ENCODE results near the gene CAVIN3. TPM values are rescaled to one million over a fixed set of nuclear protein-coding genes. Genes with fewer than 3 reads are reported as not detected.
A peak's percentile ranks its signal among the peaks of the same experiment; 100 is the strongest.

Gene CAVIN3
- total and polyA plus RNA-seq, 2 donors (not counting 3 experiments of a cell fraction or from before 2014, with no cell fraction given): 153 to 241 TPM

GRCh38 chr11:6315811-6316425 is 4.4 kb downstream of the CAVIN3 start:
- H3K9me3 ChIP-seq (replicated peaks; ENCODE audit: control insufficient read depth, insufficient read depth, low read length): no peaks in the 10 kb centered on the region
- H3K9ac ChIP-seq (replicated peaks; ENCODE audit: extremely low read depth, insufficient read depth, low read length): no peak overlapping the region
- ChIA-PET CTCF (interaction anchor here (1.3 to 8.0 kb wide), 8 partner anchors 11 to 293 kb away, joined by 4 to 75 read pairs (median 10); no protein-coding TSS in a partner anchor), POLR2A (no interaction called here)
- H3K27ac ChIP-seq (ENCODE audit: insufficient read depth, low read depth, low read length): no peak overlapping the region
- H3K4me2 ChIP-seq (ENCODE audit: insufficient read depth, low read length): no peak overlapping the region
- no peak overlapping the region for H3K4me3 ChIP-seq (replicated peaks in 1 of 3; ENCODE audit: insufficient read depth in 1 of 3, low read depth in 1 of 3, low read length in 3 of 3)
- H3K36me3 ChIP-seq (ENCODE audit: control insufficient read depth in 2 of 2, extremely low read depth in 1 of 2, insufficient read depth in 2 of 2, low read length in 2 of 2): no peaks in the 10 kb centered on the region
- H3K9me1 ChIP-seq (replicated peaks; ENCODE audit: control insufficient read depth, extremely low read depth, insufficient read depth, low read length): no peaks in the 10 kb centered on the region
- TF ChIP-seq, protein P1, sequence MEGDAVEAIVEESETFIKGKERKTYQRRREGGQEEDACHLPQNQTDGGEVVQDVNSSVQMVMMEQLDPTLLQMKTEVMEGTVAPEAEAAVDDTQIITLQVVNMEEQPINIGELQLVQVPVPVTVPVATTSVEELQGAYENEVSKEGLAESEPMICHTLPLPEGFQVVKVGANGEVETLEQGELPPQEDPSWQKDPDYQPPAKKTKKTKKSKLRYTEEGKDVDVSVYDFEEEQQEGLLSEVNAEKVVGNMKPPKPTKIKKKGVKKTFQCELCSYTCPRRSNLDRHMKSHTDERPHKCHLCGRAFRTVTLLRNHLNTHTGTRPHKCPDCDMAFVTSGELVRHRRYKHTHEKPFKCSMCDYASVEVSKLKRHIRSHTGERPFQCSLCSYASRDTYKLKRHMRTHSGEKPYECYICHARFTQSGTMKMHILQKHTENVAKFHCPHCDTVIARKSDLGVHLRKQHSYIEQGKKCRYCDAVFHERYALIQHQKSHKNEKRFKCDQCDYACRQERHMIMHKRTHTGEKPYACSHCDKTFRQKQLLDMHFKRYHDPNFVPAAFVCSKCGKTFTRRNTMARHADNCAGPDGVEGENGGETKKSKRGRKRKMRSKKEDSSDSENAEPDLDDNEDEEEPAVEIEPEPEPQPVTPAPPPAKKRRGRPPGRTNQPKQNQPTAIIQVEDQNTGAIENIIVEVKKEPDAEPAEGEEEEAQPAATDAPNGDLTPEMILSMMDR (IDR thresholded peaks at IDR 0.05; ENCODE audit: extremely low read depth in 1 of 2, insufficient read depth in 1 of 2, low read depth in 1 of 2, low read length in 2 of 2): peak; percentile 86 to 88
- TF ChIP-seq MYC (IDR thresholded peaks at IDR 0.05; ENCODE audit: low read depth, low read length) (no peak), POLR2A (IDR thresholded peaks at IDR 0.05; ENCODE audit: low read depth, low read length) (no peak), EZH2 (IDR thresholded peaks at IDR 0.05; ENCODE audit: borderline replicate concordance, low read depth, low read length, severe bottlenecking) (no peak), POLR2AphosphoS5 (IDR thresholded peaks at IDR 0.05; ENCODE audit: insufficient read depth, low read depth, low read length) (peak; percentile 31), MAX (IDR thresholded peaks at IDR 0.05; ENCODE audit: insufficient read depth, insufficient read length) (no peak), JUN (IDR thresholded peaks at IDR 0.05; ENCODE audit: borderline replicate concordance, insufficient read depth, insufficient read length, low read depth) (no peak), FOS (IDR thresholded peaks at IDR 0.05; ENCODE audit: borderline replicate concordance, insufficient read depth, low read length) (no peak), GATA2 (IDR thresholded peaks at IDR 0.05; ENCODE audit: insufficient read depth, insufficient read length, low read depth, low read length) (no peak)
- intact Hi-C loops (cut with micrococcal nuclease) (loop anchor here (1.0 to 5.0 kb wide), 5 partner anchors 18 to 293 kb away; partner anchors contain the start of gene TRIM3), dilution Hi-C loops (cut with MboI; ENCODE audit: extremely low pct_ligation_motif_present, low sequenced_read_pairs) (no loop called here)
- H3K4me1 ChIP-seq (ENCODE audit: control insufficient read depth, extremely low read depth, insufficient read depth, low read length): peaks cover 18% of the 10 kb centered on the region
- H3K79me2 ChIP-seq (ENCODE audit: control insufficient read depth, insufficient read depth, low read length): peaks cover 12% of the 10 kb centered on the region
- H4K20me1 ChIP-seq (replicated peaks; ENCODE audit: control insufficient read depth, extremely low read depth, insufficient read depth, low read length): no peaks in the 10 kb centered on the region
- no TSS peak for BruUV-seq (replicated peaks)
- DNase-seq (ENCODE audit: low read depth, low spot score): peak; percentile 51
- no peak overlapping the region for H2AFZ ChIP-seq (ENCODE audit: low read depth, low read length)
- no peaks in the 10 kb centered on the region for H3K27me3 ChIP-seq (ENCODE audit: control insufficient read depth in 2 of 2, insufficient read depth in 2 of 2, low read length in 2 of 2)
- peak; percentile 47 for FAIRE-seq
